ENCODE measurements around the gene SYNDIG1.

The SYNDIG1 gene

GRCh38 chr20:24449026-24449720, 20.3 kb upstream of the SYNDIG1 start:
- DNase-seq: no peak

- DNase-seq: no peak
Observed at GRCh38 chr20:24450177-24450576, 19.3 kb upstream of the SYNDIG1 start.

GRCh38 chr20:24450624-24451376, 18.6 kb upstream of the SYNDIG1 start:
- DNase-seq: no peak

GRCh38 chr20:24451428-24451827, 18.0 kb upstream of the SYNDIG1 start:
- no peak for DNase-seq

- no peak for DNase-seq
Observed at GRCh38 chr20:24452016-24452415, 17.4 kb upstream of the SYNDIG1 start.

GRCh38 chr20:24452498-24453127, 16.8 kb upstream of the SYNDIG1 start:
- no peak for DNase-seq

GRCh38 chr20:24453869-24454268, 15.6 kb upstream of the SYNDIG1 start:
- DNase-seq: peak; percentile 18

- no peak for DNase-seq
Observed at GRCh38 chr20:24455081-24455480, 14.3 kb upstream of the SYNDIG1 start.

- no peak for DNase-seq
Observed at GRCh38 chr20:24456398-24456781, 13.0 kb upstream of the SYNDIG1 start.

GRCh38 chr20:24458436-24458835, 11.0 kb upstream of the SYNDIG1 start:
- DNase-seq: no peak

- DNase-seq: no peak
Observed at GRCh38 chr20:24459733-24460132, 9.7 kb upstream of the SYNDIG1 start.

GRCh38 chr20:24460712-24461111, 8.7 kb upstream of the SYNDIG1 start:
- DNase-seq: no peak

GRCh38 chr20:24461848-24462247, 7.6 kb upstream of the SYNDIG1 start:
- DNase-seq: no peak

GRCh38 chr20:24462460-24463010, 6.9 kb upstream of the SYNDIG1 start:
- peak; percentile 70 for DNase-seq

- DNase-seq: no peak
Observed at GRCh38 chr20:24465159-24465558, 4.3 kb upstream of the SYNDIG1 start.

GRCh38 chr20:24465730-24466129, 3.7 kb upstream of the SYNDIG1 start:
- DNase-seq: peak; percentile 42

GRCh38 chr20:24468401-24469115, 871 bp upstream of the SYNDIG1 start:
- no peak for DNase-seq

- DNase-seq: peak; percentile 44
Observed at GRCh38 chr20:24469894-24470745, 691 bp downstream of the SYNDIG1 start.

- peak; percentile 48 for DNase-seq
Observed at GRCh38 chr20:24470746-24471582, 1.5 kb downstream of the SYNDIG1 start.

- no peak for DNase-seq
Observed at GRCh38 chr20:24472426-24472825, 3.0 kb downstream of the SYNDIG1 start.
